ENCODE data around the gene LEFTY2. TPM values are rescaled to one million over a fixed set of nuclear protein-coding genes. Genes with fewer than 3 reads are reported as not detected.
"Not testable (repeated sequence)": the region's sequence is repeated elsewhere in the genome, so short reads cannot be mapped to it uniquely, and the experiment has no call there.

Gene LEFTY2
- total and polyA plus RNA-seq, 3 donors from 2014 or later: 4.2 to 10.0 (median 4.7) TPM

- TF ChIP-seq, protein P1, sequence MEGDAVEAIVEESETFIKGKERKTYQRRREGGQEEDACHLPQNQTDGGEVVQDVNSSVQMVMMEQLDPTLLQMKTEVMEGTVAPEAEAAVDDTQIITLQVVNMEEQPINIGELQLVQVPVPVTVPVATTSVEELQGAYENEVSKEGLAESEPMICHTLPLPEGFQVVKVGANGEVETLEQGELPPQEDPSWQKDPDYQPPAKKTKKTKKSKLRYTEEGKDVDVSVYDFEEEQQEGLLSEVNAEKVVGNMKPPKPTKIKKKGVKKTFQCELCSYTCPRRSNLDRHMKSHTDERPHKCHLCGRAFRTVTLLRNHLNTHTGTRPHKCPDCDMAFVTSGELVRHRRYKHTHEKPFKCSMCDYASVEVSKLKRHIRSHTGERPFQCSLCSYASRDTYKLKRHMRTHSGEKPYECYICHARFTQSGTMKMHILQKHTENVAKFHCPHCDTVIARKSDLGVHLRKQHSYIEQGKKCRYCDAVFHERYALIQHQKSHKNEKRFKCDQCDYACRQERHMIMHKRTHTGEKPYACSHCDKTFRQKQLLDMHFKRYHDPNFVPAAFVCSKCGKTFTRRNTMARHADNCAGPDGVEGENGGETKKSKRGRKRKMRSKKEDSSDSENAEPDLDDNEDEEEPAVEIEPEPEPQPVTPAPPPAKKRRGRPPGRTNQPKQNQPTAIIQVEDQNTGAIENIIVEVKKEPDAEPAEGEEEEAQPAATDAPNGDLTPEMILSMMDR (IDR thresholded peaks at IDR 0.05): no peak
- no peak for TF ChIP-seq POLR2A (IDR thresholded peaks at IDR 0.05)
- H3K9me3 ChIP-seq: no peaks in the 10 kb centered on the region
- WGBS, 2 donors: 73 to 74% methylated on average over 3 of the region's 3 CpGs
- no peak for DNase-seq
- H3K36me3 ChIP-seq (ENCODE audit: low read depth, missing control alignments): no peaks in the 10 kb centered on the region
- H3K4me1 ChIP-seq: peaks cover 11% of the 10 kb centered on the region
- H3K27me3 ChIP-seq: no peaks in the 10 kb centered on the region
- H3K4me3 ChIP-seq: no peak overlapping the region
- no peak overlapping the region for H3K27ac ChIP-seq
- intact Hi-C loops (cut with DNase I; ENCODE audit: low total_unique reads): no loop called here
Measured at GRCh38 chr1:225936523-225936922, 4.5 kb downstream of the LEFTY2 start.

GRCh38 chr1:225936086-225936485 is 4.9 kb downstream of the LEFTY2 start:
- intact Hi-C loops (cut with DNase I; ENCODE audit: low total_unique reads); H3K27ac ChIP-seq; DNase-seq; H3K27me3 ChIP-seq; H3K9me3 ChIP-seq; H3K4me1 ChIP-seq; H3K36me3 ChIP-seq (ENCODE audit: low read depth, missing control alignments); H3K4me3 ChIP-seq: not testable (repeated sequence)
- 88 to 90% methylated on average over 8 of the region's 8 CpGs for WGBS, 2 donors

- Histone ChIP-seq H3K27me3 (no peaks in the 10 kb centered on the region), H3K9me3 (no peaks in the 10 kb centered on the region), H3K4me1 (no peaks in the 10 kb centered on the region), H3K27ac (no peak overlapping the region), H3K36me3 (ENCODE audit: low read depth, missing control alignments) (no peaks in the 10 kb centered on the region), H3K4me3 (no peak overlapping the region)
- intact Hi-C loops (cut with DNase I; ENCODE audit: low total_unique reads): no loop called here
- 85 to 94% methylated on average over 5 of the region's 5 CpGs for WGBS, 2 donors
- DNase-seq: no peak
- TF ChIP-seq POLR2A (IDR thresholded peaks at IDR 0.05): no peak
- TF ChIP-seq, protein P1 (IDR thresholded peaks at IDR 0.05): no peak
Measured at GRCh38 chr1:225934711-225935110, 6.3 kb downstream of the LEFTY2 start.

DNA sequence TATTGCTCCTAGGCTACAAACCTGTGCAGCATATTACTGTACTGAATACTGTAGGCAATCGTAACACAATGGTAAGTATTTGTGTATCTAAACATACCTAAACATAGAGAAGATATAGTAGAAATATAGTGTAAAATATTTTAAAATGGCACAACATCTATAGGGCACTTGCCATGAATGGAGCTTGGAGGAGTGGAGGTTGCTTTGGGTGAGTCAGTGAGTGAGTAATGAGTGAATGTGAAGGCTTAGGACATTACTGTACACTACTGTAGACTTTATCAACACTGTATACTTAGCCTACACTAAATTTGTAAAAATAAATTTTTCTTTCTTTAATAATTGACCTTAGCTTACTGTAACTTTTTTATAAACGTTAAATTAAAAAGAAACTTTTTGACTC is 7.9 kb downstream of the LEFTY2 start:
- DNase-seq: no peak
- Histone ChIP-seq H3K27me3 (no peaks in the 10 kb centered on the region), H3K9me3 (no peaks in the 10 kb centered on the region), H3K36me3 (ENCODE audit: low read depth, missing control alignments) (no peaks in the 10 kb centered on the region), H3K4me1 (peaks cover 7% of the 10 kb centered on the region), H3K27ac (no peak overlapping the region), H3K4me3 (no peak overlapping the region)
- intact Hi-C loops (cut with DNase I; ENCODE audit: low total_unique reads): no loop called here
- TF ChIP-seq, protein P1 (IDR thresholded peaks at IDR 0.05): no peak
- TF ChIP-seq POLR2A (IDR thresholded peaks at IDR 0.05): no peak
- WGBS, 2 donors: 83 to 84% methylated on average over 2 of the region's 2 CpGs

DNA sequence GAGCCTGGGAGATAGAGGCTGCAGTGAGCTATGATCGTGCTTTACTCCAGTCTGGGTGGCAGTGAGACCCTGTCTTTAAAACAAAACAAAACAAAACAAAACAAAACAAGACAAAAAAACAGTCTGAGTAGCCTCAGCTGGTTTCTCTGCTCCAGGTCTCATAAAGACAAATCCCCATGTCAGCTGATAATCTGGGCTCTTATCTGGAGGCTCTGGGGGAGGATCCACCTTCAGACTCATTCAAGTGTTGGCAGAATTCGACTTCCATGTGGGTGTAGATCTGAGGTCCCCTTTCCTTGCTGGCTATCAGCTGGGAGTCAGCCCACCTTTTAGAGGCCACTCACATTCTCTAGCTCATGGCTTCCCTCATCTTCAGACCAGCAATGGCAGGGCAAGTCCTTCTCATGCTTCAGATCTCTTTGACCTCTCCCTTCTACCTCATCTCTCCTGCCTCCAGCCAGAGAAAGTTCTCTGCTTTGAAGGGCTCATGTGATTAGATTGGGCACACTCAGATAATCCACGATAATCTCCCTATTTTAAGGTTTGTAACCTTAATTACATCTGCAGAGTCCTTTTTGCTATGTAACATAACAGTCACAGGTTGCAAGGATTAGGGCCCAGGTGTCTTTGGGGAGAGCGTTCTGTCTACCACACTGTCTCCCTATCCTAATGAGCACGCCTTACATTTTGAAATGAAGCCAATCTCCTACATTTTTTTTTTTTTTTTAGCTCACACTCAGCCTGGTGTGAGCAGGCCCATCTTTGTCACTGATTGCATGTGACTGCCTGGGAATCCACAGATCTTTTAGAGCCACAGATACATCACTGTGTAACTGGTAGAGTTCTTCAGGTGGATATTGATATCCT is 9.5 kb downstream of the LEFTY2 start:
- Histone ChIP-seq H3K4me1 (peaks cover 7% of the 10 kb centered on the region), H3K9me3 (no peaks in the 10 kb centered on the region), H3K27ac (no peak overlapping the region), H3K36me3 (ENCODE audit: low read depth, missing control alignments) (no peaks in the 10 kb centered on the region), H3K27me3 (no peaks in the 10 kb centered on the region), H3K4me3 (no peak overlapping the region)
- DNase-seq: no peak
- TF ChIP-seq POLR2A (IDR thresholded peaks at IDR 0.05): no peak
- TF ChIP-seq, protein P1 (IDR thresholded peaks at IDR 0.05): no peak
- intact Hi-C loops (cut with DNase I; ENCODE audit: low total_unique reads): no loop called here
- WGBS, 2 donors: 72 to 80% methylated on average over 5 of the region's 5 CpGs

Measured in testis (tissue), 3 donors.